Pancreas (tissue), 10 donors: ENCODE measurements around the gene PRND. TPM values are rescaled to one million over a fixed set of nuclear protein-coding genes. Genes with fewer than 3 reads are reported as not detected.

Source experiments
- ATAC-seq, 4 donors: fragments of 200-7000 bp; cut with Tn5 transposase; one replicate each; pipeline versions ENCODE4 v1.8.0 to v1.9.1; 2020; ENCODE audit warnings: mild to moderate bottlenecking in 4 of 4, moderate library complexity in 4 of 4
- DNase-seq, 6 donors: peaks; one replicate each; pipeline ENCODE4 v3.0.0-alpha.2; 2020
- FAIRE-seq: peaks from 2 replicates; lab custom pipeline; 2012; peaks lifted over from hg19 to GRCh38; lab: Jason Lieb, UNC
- H3K27ac ChIP-seq, 4 donors: fragments of 200-600 bp; sonication (generic); 1 replicate in 3 of 4; 2 replicates in 1 of 4; pipeline versions ENCODE4 v1.5.0 to v1.8.0; 2020
- H3K27me3 ChIP-seq, 4 donors: fragments of 200-600 bp; one replicate each; pipeline ENCODE4 v1.8.0; 2021
- H3K36me3 ChIP-seq, 3 donors: fragments of 200-600 bp; sonication (generic) in 1 of 3; one replicate each; pipeline versions ENCODE4 v1.5.0 to v1.8.0; 2020 to 2021
- H3K4me1 ChIP-seq, 3 donors: fragments of 200-600 bp; one replicate each; pipeline ENCODE4 v1.8.0; 2021
- H3K4me3 ChIP-seq, 4 donors: fragments of 200-600 bp; sonication (generic) in 2 of 4; one replicate each; pipeline versions ENCODE4 v1.5.0 to v1.8.0; 2020 to 2021
- H3K9me3 ChIP-seq, 4 donors: fragments of 200-600 bp; one replicate each; pipeline ENCODE4 v1.8.0; 2021
- CTCF ChIP-seq, 4 donors: fragments of 200-600 bp; sonication (generic) in 3 of 4; IDR thresholded peaks; one replicate each; pipeline versions ENCODE4 v1.5.0 to v1.8.0; 2021; ENCODE audit warnings: antibody characterized with exemption in 4 of 4
- WGBS, 2 donors: extraction: QIAGEN DNeasy Blood & Tissue Kit; methylation state at CpG; one replicate each; pipeline ENCODE4 v1.1.7; 2013; 5-methylcytosine and 5-hydroxymethylcytosine counted together
- intact Hi-C, 3 donors: fragments of 100-400 bp; cut with DNase I; formaldehyde crosslinking; loops; one replicate each; pipeline versions ENCODE4 v1.11.1 to v1.14.2; 2022
- polyA plus RNA-seq, 2 donors: library from polyadenylated mRNA; stranded (reverse); fragments of 200-250 nt; gene quantifications; one replicate each; pipeline ENCODE4 v1.2.3, GENCODE V29; 2013
- total RNA-seq, 6 donors: library from RNA; stranded (reverse); fragmentation: NEBNext Ultra II Directional in 4 of 6; extraction: Animal tissue kit (Norgen Biotek cat#: 25700) in 4 of 6; gene quantifications; one replicate each; pipeline versions ENCODE4 v1.2.1 to v1.2.4, GENCODE V29; 2021 to 2023
- donor health status: healthy with polysubstance abuse.
- donor health status: DM: no; HTN: no; CAD: no; lungs with moderate emphysema.
- donor health status: DM: no; HTN: no; CAD: no.
- donor health status: control.
- donor health status: control.
- donor health status: Bipolar disorder and iron deficiency.
- donor health status: DM: yes; HTN: yes; CAD: no.
- donor health status: DM: no; HTN: no; CAD: no.
- donor health status: DM: no; HTN: no; CAD: no.
- donor health status: DM: yes; HTN: yes; CAD: no.

The PRND gene
- total and polyA plus RNA-seq, 8 donors: 0.24 TPM; not detected in 7

- DNase-seq (no peak), ATAC-seq (no peak), FAIRE-seq (no peak)
- Histone ChIP-seq H3K9me3 (no peaks in the 10 kb centered on the region), H3K36me3 (peaks cover 0 to 9% (median 0%) of the 10 kb centered on the region in 3 donors), H3K27me3 (no peaks in the 10 kb centered on the region), H3K27ac (no peak overlapping the region), H3K4me1 (no peaks in the 10 kb centered on the region), H3K4me3 (no peak overlapping the region)
- WGBS, 2 donors: 90 to 94% methylated on average over 7 of the region's 7 CpGs
- no peak for TF ChIP-seq CTCF (IDR thresholded peaks at IDR 0.05)
- intact Hi-C loops: no loop called here
Observed at GRCh38 chr20:4697189-4697830, 24.4 kb upstream of the PRND start.

- Histone ChIP-seq H3K9me3 (no peaks in the 10 kb centered on the region), H3K36me3 (peaks cover 0 to 9% (median 0%) of the 10 kb centered on the region in 3 donors), H3K4me1 (no peaks in the 10 kb centered on the region), H3K27ac (no peak overlapping the region), H3K27me3 (no peaks in the 10 kb centered on the region), H3K4me3 (no peak overlapping the region)
- TF ChIP-seq CTCF (IDR thresholded peaks at IDR 0.05): no peak
- no peak for ATAC-seq
- intact Hi-C loops: no loop called here
- DNase-seq: no peak
- no peak for FAIRE-seq
- WGBS, 2 donors: 89 to 90% methylated on average over 2 of the region's 2 CpGs
Observed at GRCh38 chr20:4697831-4698221, 23.9 kb upstream of the PRND start.

- no peak for ATAC-seq
- peaks cover 0 to 9% (median 0%) of the 10 kb centered on the region in 3 donors for H3K36me3 ChIP-seq
- H3K4me1 ChIP-seq: peaks cover 0 to 9% (median 0%) of the 10 kb centered on the region in 3 donors
- WGBS, 2 donors: 95 to 98% methylated on average over 9 of the region's 9 CpGs
- DNase-seq: no peak
- no peak overlapping the region for H3K27ac ChIP-seq
- no peak for TF ChIP-seq CTCF (IDR thresholded peaks at IDR 0.05)
- H3K4me3 ChIP-seq: no peak overlapping the region
- no peaks in the 10 kb centered on the region for H3K27me3 ChIP-seq
- no peaks in the 10 kb centered on the region for H3K9me3 ChIP-seq
- FAIRE-seq: no peak
- intact Hi-C loops: no loop called here
Observed at GRCh38 chr20:4699216-4699615, 22.5 kb upstream of the PRND start.

- Histone ChIP-seq H3K27me3 (no peaks in the 10 kb centered on the region), H3K9me3 (no peaks in the 10 kb centered on the region), H3K27ac (no peak overlapping the region), H3K4me1 (peaks cover 0 to 12% (median 0%) of the 10 kb centered on the region in 3 donors), H3K4me3 (no peak overlapping the region), H3K36me3 (peaks cover 0 to 9% (median 0%) of the 10 kb centered on the region in 3 donors)
- intact Hi-C loops: no loop called here
- 94% methylated on average over 3 of the region's 3 CpGs for WGBS, 2 donors
- DNase-seq (no peak), FAIRE-seq (no peak), ATAC-seq (no peak)
- no peak for TF ChIP-seq CTCF (IDR thresholded peaks at IDR 0.05)
Observed at GRCh38 chr20:4699957-4700356, 21.8 kb upstream of the PRND start.

GRCh38 chr20:4702562-4703280 lies 19.0 kb upstream of the PRND start:
- no peak for TF ChIP-seq CTCF (IDR thresholded peaks at IDR 0.05)
- H3K36me3 ChIP-seq: peaks cover 0 to 9% (median 0%) of the 10 kb centered on the region in 3 donors
- H3K27me3 ChIP-seq: no peaks in the 10 kb centered on the region
- FAIRE-seq (no peak), ATAC-seq (no peak), DNase-seq (no peak)
- no peaks in the 10 kb centered on the region for H3K9me3 ChIP-seq
- intact Hi-C loops: no loop called here
- 79 to 84% methylated on average over 7 of the region's 7 CpGs for WGBS, 2 donors
- no peak overlapping the region for H3K4me3 ChIP-seq
- no peak overlapping the region for H3K27ac ChIP-seq
- peaks cover 0 to 12% (median 0%) of the 10 kb centered on the region in 3 donors for H3K4me1 ChIP-seq
